PC-3 (cell line): ENCODE data around the gene SMAP1. TPM values are rescaled to one million over a fixed set of nuclear protein-coding genes. Genes with fewer than 3 reads are reported as not detected.

Source experiments
- ATAC-seq: fragments of 200-7000 bp; cut with Tn5 transposase; 2 replicates; pipeline ENCODE4 v1.9.1; 2020; ENCODE audit warnings: mild to moderate bottlenecking, moderate library complexity
- BruUV-seq: library from RNA; stranded (reverse); fragments of 400-500 nt; replicated peaks from 2 replicates; lab custom pipeline; 2021; lab: Mats Ljungman, UMichigan
- CTCF ChIA-PET: fragments of 300-600 bp; sonication (Branson Sonifier 250); formaldehyde crosslinking; loops from one replicate; lab custom pipeline; 2022; ENCODE audit warnings: antibody characterized with exemption; lab: Charles Lee
- POLR2A ChIA-PET: fragments of 300-600 bp; sonication (Branson Sonifier 250); formaldehyde crosslinking; loops from one replicate; lab custom pipeline; 2022; ENCODE audit warnings: antibody characterized with exemption; ENCODE audit not compliant: unreplicated experiment; lab: Charles Lee
- DNase-seq: peaks from one replicate; pipeline ENCODE4 v3.0.0-alpha.2; 2015
- H2AFZ ChIP-seq: fragments of 300-600 bp; sonication (generic); 2 replicates; pipeline ENCODE4 v1.6.0; 2016; ENCODE audit warnings: antibody characterized with exemption, low read length
- H3F3A ChIP-seq: fragments of 300-600 bp; sonication (generic); one replicate; pipeline ENCODE4 v1.6.0; 2017; ENCODE audit warnings: antibody characterized with exemption, low read length, control low read depth, mild to moderate bottlenecking; ENCODE audit not compliant: unreplicated experiment
- H3K27ac ChIP-seq: fragments of 300-600 bp; sonication (generic); 2 replicates; pipeline ENCODE4 v1.5.1; 2016; ENCODE audit warnings: mild to moderate bottlenecking, low read length
- H3K27me3 ChIP-seq: fragments of 300-600 bp; sonication (generic); 2 replicates; pipeline ENCODE4 v1.6.1; 2016; ENCODE audit warnings: low read length, mixed read lengths
- H3K36me3 ChIP-seq: fragments of 300-600 bp; sonication (generic); 2 replicates; pipeline ENCODE4 v1.6.1; 2016; ENCODE audit warnings: low read depth, mixed run types, low read length, mixed read lengths
- H3K4me1 ChIP-seq: fragments of 300-600 bp; sonication (generic); 2 replicates; pipeline ENCODE4 v1.5.1; 2016; ENCODE audit warnings: low read length; ENCODE audit not compliant: insufficient read depth
- H3K4me2 ChIP-seq: fragments of 300-600 bp; sonication (generic); 2 replicates; pipeline ENCODE4 v1.6.0; 2016; ENCODE audit warnings: low read length
- H3K4me3 ChIP-seq: fragments of 300-600 bp; sonication (generic); 2 replicates; pipeline ENCODE4 v1.5.1; 2016; ENCODE audit warnings: mild to moderate bottlenecking, low read length, mixed read lengths
- H3K79me2 ChIP-seq: fragments of 300-600 bp; sonication (generic); 2 replicates; pipeline ENCODE4 v1.6.1; 2017; ENCODE audit warnings: low read length, mixed read lengths
- H3K9ac ChIP-seq: fragments of 300-600 bp; sonication (generic); 2 replicates; pipeline ENCODE4 v1.6.0; 2016; ENCODE audit warnings: mild to moderate bottlenecking, low read length
- H3K9me2 ChIP-seq: fragments of 300-600 bp; sonication (generic); replicated peaks from 2 replicates; pipeline ENCODE4 v1.6.1; 2016; ENCODE audit warnings: mixed run types, low read length, mixed read lengths
- H3K9me3 ChIP-seq: fragments of 300-600 bp; sonication (generic); 2 replicates; pipeline ENCODE4 v1.6.1; 2016; ENCODE audit warnings: low read length, mixed read lengths
- H4K20me1 ChIP-seq: fragments of 300-600 bp; sonication (generic); 2 replicates; pipeline ENCODE4 v1.6.1; 2016; ENCODE audit warnings: low read length, mixed read lengths
- EZH2 ChIP-seq: fragments of 300-600 bp; sonication (generic); IDR thresholded peaks from one replicate; pipeline ENCODE4 v1.6.1; 2017; ENCODE audit warnings: antibody characterized with exemption, mild to moderate bottlenecking, low read length; ENCODE audit not compliant: unreplicated experiment
- EZH2phosphoT487 ChIP-seq: fragments of 300-600 bp; sonication (generic); IDR thresholded peaks from 2 replicates; pipeline ENCODE4 v1.6.1; 2018; ENCODE audit warnings: mild to moderate bottlenecking, antibody characterized with exemption, low read length, borderline replicate concordance
- intact Hi-C: fragments of 100-400 bp; cut with micrococcal nuclease; formaldehyde crosslinking; loops from 2 replicates; pipeline ENCODE4 v1.9.0; 2023
- total RNA-seq: library from RNA; depleted of rRNA; stranded (reverse); fragments of >200 nt; gene quantifications from 2 replicates; pipeline ENCODE4 v1.2.3, GENCODE V29; 2014
- TF ChIP-seq, protein P1 (sequence below): fragments of 300-600 bp; sonication (generic); conservative IDR thresholded peaks from 2 replicates; pipeline ENCODE4 v1.5.1; 2017; ENCODE audit warnings: antibody characterized with exemption, low read depth, mild to moderate bottlenecking, low read length

Gene SMAP1
- total RNA-seq, 1 experiment from 2014 or later = 15.7 TPM

- Histone ChIP-seq H3K4me3 (no peak overlapping the region), H3K27me3 (no peaks in the 10 kb centered on the region), H3F3A (no peaks in the 10 kb centered on the region), H3K9ac (no peak overlapping the region), H3K4me1 (no peaks in the 10 kb centered on the region), H3K27ac (no peak overlapping the region), H3K4me2 (no peak overlapping the region), H2AFZ (no peak overlapping the region), H3K36me3 (no peaks in the 10 kb centered on the region), H3K9me2 (no peaks in the 10 kb centered on the region), H4K20me1 (no peaks in the 10 kb centered on the region), H3K79me2 (no peaks in the 10 kb centered on the region), H3K9me3 (no peaks in the 10 kb centered on the region)
- intact Hi-C loops = no loop called here
- ATAC-seq (peak; percentile 55), DNase-seq (peak; percentile 14)
- BruUV-seq = no TSS peak
- CTCF ChIA-PET = no interaction called here
- TF ChIP-seq EZH2phosphoT487 (no peak), EZH2 (no peak)
- TF ChIP-seq, protein P1, sequence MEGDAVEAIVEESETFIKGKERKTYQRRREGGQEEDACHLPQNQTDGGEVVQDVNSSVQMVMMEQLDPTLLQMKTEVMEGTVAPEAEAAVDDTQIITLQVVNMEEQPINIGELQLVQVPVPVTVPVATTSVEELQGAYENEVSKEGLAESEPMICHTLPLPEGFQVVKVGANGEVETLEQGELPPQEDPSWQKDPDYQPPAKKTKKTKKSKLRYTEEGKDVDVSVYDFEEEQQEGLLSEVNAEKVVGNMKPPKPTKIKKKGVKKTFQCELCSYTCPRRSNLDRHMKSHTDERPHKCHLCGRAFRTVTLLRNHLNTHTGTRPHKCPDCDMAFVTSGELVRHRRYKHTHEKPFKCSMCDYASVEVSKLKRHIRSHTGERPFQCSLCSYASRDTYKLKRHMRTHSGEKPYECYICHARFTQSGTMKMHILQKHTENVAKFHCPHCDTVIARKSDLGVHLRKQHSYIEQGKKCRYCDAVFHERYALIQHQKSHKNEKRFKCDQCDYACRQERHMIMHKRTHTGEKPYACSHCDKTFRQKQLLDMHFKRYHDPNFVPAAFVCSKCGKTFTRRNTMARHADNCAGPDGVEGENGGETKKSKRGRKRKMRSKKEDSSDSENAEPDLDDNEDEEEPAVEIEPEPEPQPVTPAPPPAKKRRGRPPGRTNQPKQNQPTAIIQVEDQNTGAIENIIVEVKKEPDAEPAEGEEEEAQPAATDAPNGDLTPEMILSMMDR = no peak
- POLR2A ChIA-PET = no interaction called here
Measured at GRCh38 chr6:70860045-70860444, 192.4 kb downstream of the SMAP1 start.

GRCh38 chr6:70860920-70861319 is 193.2 kb downstream of the SMAP1 start:
- Histone ChIP-seq H4K20me1 (no peaks in the 10 kb centered on the region), H3K9ac (no peak overlapping the region), H3K27ac (no peak overlapping the region), H3K27me3 (no peaks in the 10 kb centered on the region), H3K4me2 (no peak overlapping the region), H3F3A (no peaks in the 10 kb centered on the region), H3K9me2 (no peaks in the 10 kb centered on the region), H3K79me2 (no peaks in the 10 kb centered on the region), H3K9me3 (no peaks in the 10 kb centered on the region), H2AFZ (no peak overlapping the region), H3K4me3 (no peak overlapping the region), H3K4me1 (no peaks in the 10 kb centered on the region), H3K36me3 (no peaks in the 10 kb centered on the region)
- DNase-seq (no peak), ATAC-seq (peak; percentile 18; the same call in 1 of the 2 replicates)
- no TSS peak for BruUV-seq
- ChIA-PET CTCF (no interaction called here), POLR2A (no interaction called here)
- intact Hi-C loops = no loop called here
- TF ChIP-seq EZH2 = no peak
- TF ChIP-seq, protein P1 = no peak
- TF ChIP-seq EZH2phosphoT487 = no peak

- H3K4me1 ChIP-seq = no peaks in the 10 kb centered on the region
- ChIA-PET POLR2A (interaction anchor here (0.6 kb wide), 1 partner anchor 10 kb away, joined by 3 read pairs; no protein-coding TSS in a partner anchor), CTCF (no interaction called here)
- H2AFZ ChIP-seq = no peak overlapping the region
- intact Hi-C loops = no loop called here
- H3K27me3 ChIP-seq = no peaks in the 10 kb centered on the region
- H3K4me3 ChIP-seq = no peak overlapping the region
- no peaks in the 10 kb centered on the region for H4K20me1 ChIP-seq
- H3K9ac ChIP-seq = no peak overlapping the region
- no peaks in the 10 kb centered on the region for H3K9me3 ChIP-seq
- H3K9me2 ChIP-seq = no peaks in the 10 kb centered on the region
- no peak for TF ChIP-seq EZH2
- TF ChIP-seq EZH2phosphoT487 = no peak
- TF ChIP-seq, protein P1 = no peak
- no peak overlapping the region for H3K4me2 ChIP-seq
- H3F3A ChIP-seq = no peaks in the 10 kb centered on the region
- H3K79me2 ChIP-seq = no peaks in the 10 kb centered on the region
- BruUV-seq = TSS peak; percentile 3
- H3K36me3 ChIP-seq = no peaks in the 10 kb centered on the region
- ATAC-seq = no peak
- no peak for DNase-seq
- no peak overlapping the region for H3K27ac ChIP-seq
Measured at GRCh38 chr6:70863343-70863742, 195.7 kb downstream of the SMAP1 start.
